Stimulated activated naive CD4-positive, alpha-beta T cell treated with Interleukin-2 at 50 U/mL for 16 hours (primary cell): ENCODE data around the gene DOCK3.
"Not testable (repeated sequence)": the region's sequence is repeated elsewhere in the genome, so short reads cannot be mapped to it uniquely, and the experiment has no call there.

ENCODE experiments used
- DNase-seq: peaks from one replicate; lab custom pipeline; 2025; lab: John Stamatoyannopoulos, UW

DOCK3 gene

DNA sequence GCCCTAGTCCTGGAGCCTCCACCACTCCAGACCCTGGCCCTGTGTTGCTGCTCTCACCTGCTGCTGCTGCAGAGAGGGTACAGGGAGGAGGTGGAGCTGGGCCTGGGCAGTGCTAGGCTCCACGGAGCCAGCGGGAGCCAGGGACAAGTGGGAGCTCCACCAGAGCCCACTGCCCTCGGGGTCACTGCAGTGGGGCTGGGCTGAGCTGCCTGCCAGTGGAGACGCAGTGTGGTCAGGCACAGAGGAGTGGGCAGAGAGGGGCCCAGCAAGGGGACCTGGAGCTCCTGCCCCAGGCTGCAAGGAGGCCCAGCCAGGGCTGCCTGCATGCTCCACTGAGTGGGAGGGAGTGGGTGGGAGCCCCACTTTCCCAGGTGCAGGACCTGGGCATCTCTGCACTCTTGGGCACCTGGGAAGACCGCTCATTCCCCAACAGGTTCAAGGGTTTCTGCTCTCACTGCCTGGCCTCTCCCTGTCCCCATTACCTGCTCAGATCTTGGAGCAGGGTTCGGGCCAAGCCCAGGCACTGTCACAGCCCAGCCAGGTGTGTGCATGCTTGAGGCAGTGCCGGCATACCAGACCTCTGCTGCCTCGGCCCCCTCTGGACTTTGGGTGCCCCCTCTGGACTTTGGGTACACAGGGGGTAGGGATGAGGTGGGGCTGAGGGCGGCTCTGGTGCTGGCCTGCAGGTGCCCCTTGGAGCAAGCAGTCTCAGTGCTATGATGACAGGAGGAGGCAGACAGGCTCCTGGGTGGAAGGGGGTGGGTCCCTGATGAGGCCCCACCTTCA lies 308.0 kb downstream of the DOCK3 start:
- DNase-seq, result no peak

DNA sequence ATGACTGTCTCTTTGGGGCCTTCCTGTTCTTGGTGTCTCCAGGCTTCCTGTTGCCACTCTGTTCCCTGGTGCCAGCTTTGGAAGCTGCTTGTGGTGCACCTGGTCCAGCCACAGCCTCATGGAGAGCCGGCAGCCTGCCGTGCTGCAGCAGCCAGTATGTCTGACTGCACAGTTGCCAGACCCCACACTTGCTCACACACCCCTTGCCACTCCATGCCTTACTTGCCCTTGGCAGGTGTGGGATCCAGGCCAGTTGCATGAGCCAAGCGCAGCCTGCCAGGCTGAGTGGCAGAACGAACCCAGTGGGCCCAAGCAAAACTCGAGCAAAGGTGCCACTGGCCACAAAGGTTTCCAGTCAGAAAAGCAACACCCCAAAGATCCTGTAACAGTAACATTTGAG lies 309.2 kb downstream of the DOCK3 start:
- DNase-seq, result no peak

DNA sequence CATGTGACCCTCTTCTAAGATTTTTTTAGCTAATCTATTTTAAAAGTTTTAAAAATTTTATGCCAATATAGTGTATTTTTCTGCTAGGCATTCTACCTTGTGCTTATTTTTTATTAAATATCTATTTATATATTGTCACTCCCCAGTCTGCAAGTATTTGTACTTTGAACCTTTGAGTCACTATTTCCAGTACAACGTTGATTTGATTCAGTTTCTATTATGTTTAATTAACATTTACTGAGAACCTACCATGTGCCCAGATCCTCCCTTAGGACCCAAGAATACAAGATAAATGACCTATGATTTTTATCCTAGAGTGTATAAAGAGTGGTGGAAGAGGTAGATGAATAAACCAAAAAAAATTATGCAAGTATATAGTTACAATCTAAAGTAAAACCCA lies 311.2 kb downstream of the DOCK3 start:
- no peak for DNase-seq

DNA sequence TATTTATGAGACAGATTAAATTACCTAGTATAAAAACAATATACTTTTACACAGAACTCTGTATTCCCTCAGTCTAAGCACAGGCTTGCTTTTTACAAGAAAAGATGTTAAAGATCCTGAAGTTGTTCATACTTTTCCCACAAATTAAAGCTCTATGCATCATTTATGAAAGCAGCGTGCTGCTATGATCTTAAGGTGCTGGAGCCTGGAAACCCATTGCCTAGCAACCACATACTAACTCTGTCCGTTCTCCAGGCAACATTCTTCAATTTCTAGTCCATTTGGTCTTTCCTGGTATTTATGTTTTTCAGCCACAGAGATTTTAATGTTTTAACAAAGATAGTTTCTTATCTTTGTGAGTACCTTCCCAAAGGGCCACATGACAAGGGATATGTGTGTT lies 312.0 kb downstream of the DOCK3 start:
- no peak for DNase-seq

DNA sequence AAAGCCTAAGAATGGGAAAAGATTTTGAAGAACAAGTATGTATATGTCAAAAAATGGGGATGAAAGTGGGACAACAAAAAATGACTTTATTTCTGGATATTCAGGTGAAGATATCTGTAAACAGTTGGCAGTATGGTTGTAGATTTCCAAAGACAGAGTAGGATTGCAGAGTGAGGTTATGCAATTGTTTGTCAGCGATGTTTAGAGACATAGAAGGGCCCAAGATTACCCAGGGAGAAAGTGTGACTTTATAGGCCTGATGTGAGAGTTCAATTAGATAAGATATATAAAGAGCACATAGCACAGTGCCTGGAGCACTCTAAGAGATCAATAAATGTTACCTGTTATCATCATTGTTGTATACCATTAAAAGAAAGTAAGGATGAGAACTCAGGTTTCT lies 319.8 kb downstream of the DOCK3 start:
- DNase-seq, result no peak

DNA sequence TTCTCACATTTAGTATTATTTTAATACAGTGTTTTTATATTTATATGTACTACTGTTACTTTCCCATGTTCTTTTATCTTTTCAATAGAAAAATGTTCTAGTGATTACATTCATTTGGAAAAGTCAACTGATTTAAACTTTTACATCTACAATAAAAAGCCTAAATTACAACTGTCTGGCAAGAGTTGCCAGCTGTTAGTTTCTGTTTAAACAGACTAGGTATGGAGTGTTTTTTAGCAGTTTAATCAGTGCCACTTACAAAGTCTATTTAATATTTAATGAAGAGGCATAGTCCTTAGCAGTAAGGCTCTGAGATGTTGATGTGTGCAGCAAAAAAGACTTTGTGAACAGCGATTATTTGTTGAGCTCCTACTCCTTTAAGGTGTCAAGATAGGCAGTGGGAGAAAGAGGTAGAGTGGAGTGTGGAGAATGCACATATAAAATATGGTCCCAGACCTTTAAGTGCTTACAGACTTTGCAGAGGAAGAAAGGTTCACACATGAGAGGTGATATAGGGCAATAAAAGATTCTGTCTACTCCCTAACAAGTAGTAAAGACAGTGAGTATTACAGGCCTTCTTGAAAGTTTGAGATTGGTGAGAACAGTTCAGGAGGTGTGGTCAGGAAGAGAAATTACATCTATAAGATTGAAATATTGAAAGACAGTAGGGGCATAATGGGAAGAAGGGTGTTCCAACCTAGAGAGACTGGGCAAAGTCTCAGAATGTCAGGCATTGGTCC lies 320.5 kb downstream of the DOCK3 start:
- DNase-seq, result no peak

DNA sequence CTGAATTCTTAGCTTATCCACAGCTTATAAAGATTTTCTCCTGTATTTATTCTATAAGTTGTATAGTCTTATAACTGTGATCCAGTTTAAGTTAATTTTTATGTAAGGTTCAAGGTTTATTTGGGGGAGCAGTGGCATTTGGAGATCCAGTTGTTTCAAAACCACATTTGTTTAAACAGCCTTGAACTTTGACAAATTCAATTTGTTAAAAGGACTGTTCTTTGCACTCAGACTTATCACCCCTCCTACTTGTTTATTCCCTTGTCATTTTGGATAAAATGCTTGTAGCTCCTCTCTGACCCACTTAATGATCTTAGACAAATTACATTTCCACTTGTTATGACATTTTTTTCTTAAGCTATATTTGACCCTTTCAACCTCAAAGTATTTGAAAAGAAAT lies 327.8 kb downstream of the DOCK3 start:
- DNase-seq, result no peak

DNA sequence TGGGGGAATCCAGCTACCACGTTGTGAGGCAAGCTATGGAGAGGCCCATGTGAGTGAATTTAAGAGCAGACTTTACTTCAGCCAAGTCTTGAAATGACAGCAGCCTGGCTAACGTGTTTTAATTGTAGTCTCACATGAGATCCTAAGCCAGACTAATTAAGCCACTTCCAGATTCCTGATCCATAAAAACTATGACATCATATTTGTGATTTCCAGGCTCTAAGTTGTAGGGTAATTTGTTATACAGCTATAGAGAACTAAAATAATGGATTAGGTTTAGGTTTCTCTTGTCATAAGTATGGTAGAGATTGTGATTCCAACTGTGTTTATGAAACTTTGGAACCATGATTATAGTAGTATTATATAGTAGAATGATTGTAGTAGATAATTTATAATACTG lies 329.5 kb downstream of the DOCK3 start:
- DNase-seq, result no peak

DNA sequence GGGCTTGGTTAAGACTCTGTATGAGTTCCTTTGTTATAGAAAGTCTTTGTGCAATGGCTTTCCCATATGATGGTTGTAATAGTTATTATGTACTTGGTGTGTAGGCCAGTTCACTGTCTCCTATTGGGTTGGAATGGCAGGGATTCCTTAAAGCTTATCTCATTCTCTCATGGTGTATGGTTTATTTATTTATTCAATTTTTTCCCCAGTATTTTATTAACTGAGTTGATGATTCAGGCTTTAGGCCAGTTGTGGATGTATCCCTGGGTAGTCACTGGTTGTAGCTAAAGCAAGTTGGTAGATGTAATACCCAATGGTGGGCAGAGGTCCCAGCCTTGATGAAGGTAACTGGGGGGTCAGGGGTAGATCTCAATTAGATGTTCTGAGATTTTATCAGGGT lies 349.4 kb downstream of the DOCK3 start:
- DNase-seq, result no peak

DNA sequence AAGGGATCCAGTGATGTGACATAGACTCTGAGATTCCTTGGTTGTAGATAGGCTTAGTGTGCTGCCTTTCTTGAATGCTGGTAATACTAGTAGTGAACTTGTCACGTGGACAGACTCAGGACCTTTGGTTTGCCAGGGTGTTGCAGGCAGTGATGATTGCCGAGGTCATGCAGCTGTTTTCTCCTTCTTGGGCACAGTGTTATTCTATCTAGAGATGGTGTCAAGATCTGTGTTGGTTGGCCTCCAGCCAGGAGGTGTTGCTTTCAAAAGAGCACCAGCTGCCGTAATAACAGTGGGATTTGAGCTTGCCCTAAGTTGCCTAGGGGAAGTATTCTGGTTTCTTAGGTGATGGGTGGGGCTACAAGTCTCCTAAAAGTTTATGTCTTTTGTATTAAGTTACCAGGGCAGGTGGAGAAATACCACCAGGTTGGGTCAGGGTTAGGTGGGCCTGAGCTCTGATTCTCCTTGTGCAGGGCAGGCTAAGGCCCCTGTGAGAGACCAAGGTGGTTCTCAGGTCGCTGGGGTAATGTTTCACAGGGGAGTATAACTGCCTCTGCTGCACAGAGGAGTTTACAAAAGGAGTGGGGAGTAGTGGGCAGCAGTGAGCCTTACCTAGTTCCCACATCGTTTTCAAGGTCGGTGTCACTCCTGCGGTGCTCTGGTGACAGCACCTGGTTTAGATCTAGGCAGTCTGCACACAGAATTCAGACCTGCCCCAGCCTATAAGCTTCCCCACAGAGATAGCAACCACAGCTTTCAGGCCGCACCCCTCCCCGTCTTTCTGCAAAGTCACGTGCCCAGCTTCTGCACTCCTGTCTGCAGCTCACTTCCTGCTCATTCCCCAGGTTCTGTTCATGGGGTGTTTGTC lies 350.3 kb downstream of the DOCK3 start:
- DNase-seq, result peak; percentile 36

DNA sequence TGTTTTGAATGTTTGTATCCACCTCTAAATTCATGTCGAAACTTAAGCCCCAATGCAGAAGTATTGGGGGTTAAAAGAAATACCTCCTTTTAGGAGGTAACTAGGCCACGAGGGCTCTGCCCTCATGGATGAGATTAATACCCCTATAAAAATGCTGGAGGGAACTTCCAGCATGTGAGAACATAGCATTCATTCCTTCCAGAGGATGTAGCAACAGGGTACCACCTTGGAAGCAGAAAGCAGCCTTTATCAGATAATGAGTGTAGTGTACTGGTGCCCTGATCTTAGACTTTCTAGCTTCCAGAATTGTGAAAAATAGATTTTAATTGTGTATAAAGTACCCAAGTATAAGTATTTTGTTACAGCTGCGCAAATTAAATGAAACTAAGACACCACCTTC lies 356.9 kb downstream of the DOCK3 start:
- DNase-seq, result no peak

DNA sequence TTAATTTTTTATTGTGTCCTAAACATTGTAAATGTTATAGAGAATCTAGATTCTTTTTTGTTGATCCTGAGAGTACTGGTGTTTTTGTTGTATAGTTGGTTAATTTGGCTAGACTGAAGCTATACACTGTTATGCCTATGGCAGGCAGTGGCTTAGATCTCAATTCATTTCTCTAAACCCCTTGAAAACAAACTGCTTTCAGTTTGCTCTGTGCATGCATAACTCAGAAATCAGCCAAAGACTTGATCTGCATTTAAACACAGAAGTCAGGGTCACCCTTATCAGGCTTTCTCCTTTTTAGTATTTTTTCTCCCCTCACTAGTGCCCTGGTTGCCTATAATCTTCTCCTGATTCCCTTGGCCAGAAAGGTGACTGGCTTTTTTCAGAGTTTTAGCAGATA lies 360.9 kb downstream of the DOCK3 start:
- no peak for DNase-seq

DNA sequence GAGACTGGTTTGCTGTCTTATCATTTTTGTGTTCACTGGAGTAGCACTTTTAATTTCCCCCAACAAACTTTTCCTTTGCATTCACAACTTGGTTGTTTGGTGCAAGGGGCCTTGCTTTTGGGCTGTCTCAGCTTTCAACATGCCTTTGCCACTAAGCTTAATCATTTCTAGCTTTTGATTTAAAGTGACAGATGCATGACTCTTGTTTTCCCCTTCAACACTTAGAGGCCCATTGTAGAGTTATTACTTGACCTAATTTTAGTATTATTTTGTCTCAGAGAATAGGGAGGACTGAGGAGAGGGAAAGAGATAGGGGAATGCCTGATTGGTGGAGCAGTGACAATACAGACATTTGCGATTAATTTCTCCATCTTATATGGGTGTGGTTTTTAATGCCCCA lies 370.3 kb downstream of the DOCK3 start:
- DNase-seq, result no peak

DNA sequence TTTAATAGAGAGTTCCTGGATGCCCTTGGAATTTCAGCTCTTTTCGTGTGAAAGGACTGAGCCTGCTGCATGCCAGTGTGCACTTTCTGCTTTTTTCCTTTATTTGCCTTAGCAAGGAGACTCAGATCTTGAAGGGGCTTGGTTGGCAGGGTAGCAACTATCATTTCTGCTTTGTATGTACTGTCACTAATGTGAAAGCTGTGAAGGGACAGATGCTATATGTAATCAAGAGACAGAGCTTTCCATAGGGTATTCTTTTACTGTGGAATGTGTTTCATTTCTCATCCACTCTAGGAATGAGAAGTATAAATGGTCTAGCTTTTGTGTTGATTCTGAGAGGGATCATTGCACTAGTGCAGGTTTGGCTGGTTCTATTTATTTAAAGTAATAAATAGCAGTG lies 377.8 kb downstream of the DOCK3 start:
- no peak for DNase-seq

DNA sequence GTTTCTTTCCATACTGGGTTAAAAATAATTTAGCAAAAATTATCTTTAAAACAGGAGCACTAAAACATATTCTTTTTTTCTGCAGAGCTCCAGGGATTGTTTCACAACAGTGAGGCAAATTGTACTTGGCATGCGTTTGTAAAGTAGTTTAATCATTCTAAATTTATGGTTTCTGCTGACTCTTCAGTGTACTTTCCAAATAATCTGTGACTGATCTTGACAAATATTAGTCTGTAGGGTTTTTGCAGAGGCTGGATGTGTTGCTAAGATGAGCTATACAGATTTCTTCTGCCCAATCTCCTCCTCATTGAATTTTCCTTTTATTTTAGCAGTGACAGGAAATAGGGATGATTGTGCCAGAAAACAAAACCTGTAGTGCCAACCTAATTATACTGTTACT lies 382.4 kb downstream of the DOCK3 start:
- no peak for DNase-seq

DNA sequence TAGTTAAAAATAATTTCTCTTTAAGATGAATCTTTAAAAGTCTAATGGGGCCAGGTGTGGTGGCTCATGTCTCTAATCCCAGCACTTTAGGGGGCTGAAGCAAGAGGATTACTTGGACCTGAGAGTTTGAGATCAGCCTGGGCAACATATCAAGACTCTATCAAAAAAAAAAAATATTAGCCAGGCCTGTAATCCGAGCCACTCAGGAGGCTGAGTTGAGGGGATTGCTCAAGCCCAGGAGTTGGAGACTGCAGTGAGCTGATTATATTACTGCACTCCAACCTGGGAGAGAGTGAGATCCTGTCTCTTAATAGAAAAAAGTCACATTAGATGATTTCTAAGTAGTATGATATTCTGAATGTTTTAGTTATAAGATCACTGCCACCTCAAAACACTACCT lies 388.3 kb downstream of the DOCK3 start:
- DNase-seq, result no peak

DNA sequence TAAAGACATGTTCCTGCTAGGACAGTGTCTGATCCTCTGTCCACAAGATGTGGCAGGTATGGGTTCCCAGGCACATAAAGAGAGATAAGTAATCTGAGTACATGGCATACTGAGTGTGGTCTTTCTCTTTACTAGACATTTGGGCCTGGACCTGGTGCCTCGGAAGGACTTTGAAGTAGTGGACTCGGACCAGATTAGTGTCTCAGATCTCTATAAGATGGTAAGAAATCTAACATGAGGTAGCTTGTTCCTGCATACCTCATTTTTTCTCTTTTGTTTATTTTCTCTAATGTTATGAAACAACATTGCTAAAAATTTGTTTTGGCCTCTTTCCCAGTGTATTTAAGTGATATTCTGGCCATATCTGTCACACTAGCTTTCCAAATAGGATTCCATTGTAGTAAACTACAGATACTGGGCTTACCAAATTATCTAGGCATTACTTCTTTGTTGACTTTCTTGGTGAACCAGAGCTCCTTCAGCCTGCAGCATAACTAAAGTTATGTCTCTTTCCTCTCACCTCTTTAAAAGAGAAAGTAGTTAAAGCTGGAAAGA lies 400.6 kb downstream of the DOCK3 start:
- DNase-seq, result no peak

DNA sequence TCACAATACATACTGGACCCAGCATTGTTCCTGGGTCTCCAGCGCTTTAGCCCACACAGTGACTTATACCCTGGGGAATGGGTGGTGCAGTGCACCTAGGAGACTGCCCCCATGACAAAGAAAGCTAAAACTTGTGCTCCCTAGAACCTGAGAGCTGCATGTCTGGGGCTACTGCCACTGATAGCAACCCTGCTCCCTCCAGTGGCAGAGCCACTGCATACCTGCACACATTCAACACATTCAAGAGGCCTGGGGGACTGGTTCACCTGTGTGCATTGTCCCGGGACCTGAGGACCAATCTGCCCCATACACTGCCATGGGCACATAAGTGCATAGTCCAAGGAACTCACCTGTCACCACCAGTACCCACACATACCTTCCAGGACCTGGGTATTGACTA lies 407.6 kb downstream of the DOCK3 start:
- no peak for DNase-seq

DNA sequence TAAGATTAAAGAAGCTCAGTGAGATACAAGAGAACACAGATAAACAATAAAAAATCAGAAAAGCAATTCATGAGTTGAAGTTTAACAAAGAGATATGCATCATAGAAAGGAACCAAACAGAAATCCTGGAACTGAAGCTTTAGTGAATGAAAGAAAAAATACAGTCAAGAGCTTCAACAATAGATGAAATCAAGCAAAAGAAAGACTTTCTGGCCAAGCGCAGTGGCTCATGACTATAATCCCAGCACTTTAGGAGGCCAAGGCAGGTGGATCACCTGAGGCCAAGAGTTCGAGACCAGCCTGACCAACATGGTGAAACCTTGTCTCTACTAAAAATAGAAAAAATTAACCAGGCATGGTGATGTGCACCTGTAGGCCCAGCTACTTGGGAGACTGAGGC lies 408.8 kb downstream of the DOCK3 start:
- DNase-seq, result no peak

DNA sequence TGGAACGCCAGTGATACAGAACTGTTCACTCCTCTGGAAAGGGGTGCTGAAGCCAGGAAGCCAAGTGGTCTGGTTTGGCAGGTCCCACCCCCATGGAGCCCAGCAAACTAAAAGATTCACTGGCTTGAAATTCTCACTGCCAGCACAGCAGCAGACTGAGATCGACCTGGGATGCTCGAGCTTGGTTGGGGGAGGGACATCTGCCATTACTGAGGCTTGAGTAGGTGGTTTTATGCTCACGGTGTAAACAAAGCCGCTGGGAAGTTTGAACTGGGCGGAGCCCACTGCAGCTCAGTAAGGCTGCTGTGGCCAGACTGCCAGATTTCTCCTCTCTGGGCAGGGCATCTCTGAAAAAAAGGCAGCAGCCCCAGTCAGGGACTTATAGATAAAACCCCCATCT lies 417.4 kb downstream of the DOCK3 start:
- DNase-seq, result not testable (repeated sequence)

DNA sequence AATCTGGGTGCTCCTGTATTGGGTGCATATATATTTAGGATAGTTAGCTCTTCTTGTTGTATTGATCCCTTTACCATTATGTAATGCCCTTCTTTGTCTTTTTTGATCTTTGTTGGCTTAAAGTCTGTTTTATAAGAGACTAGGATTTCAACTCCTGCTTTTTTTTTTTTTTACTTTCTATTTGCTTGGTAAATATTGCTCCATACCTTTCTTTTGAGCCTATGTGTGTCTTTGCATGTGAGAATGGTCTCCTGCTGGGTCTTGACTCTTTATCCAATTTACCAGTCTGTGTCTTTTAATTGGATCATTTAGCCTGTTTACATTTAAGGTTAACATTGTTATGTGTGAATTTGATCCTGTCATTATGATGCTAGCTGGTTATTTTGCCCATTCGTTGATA lies 420.1 kb downstream of the DOCK3 start:
- DNase-seq, result not testable (repeated sequence)

DNA sequence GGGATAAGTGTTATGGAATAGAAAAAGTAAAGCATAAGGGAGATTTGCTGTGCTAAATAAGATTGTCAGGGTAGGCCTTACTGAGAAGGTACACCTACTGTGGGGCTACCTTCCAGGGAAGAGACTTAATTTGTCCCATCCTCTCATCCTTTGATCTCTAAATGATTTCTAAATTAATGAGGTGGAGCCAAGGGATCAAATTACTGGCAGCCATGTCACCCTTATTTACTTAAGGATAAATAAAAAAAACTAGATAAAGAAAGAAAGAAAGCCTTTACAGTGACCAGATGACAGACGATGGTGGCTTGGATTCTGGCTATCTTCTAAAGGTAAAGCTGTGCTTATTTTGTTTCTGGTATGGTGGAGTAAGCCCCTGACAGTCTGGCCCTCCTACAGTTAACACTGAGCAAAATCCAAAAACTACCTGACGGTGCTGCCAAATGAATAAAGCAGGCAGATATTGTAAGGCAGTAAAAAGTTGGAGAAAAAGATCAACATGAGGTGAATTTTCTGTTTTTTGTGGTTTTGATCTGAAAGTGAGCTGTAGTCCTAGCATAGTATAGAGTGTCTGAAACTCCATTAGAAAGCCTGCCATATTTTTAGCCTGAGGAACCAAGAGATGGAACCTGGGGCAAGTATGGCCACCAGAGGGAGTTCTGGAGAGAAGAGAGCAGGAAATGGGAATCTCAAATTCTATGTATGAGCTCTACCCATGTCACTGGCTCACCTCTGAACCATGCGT lies 425.2 kb downstream of the DOCK3 start:
- no peak for DNase-seq
